ENCODE results near the gene MYADM. TPM values are rescaled to one million over a fixed set of nuclear protein-coding genes. Genes with fewer than 3 reads are reported as not detected.

The MYADM gene
- total RNA-seq, 1 experiment from 2014 or later: 78.6 TPM

DNA sequence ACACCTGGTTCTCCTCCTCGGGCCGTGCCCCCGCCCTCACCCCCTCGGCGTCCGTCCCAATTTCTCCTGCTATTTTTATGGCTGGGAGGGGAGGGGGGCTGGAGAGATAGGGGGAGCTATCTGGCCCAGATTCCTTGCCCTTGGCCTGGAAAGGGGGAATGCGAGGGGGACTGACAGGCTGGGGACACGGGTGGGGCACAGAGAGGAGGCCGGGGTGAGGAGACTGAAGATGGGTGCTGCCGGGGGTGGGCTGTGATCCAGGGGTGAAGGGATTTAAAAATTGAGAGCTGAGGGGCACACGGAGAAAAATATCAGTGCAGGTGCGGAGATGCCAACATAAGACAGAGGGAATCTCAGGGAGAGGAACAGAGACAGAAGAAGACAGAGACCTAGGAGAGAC is 16.6 kb downstream of the MYADM start:
- no peak for ATAC-seq
- CTCF ChIA-PET: interaction anchor here (0.5 to 4.1 kb wide), 6 partner anchors 17 to 140 kb away, joined by 3 to 37 read pairs (median 6); partner anchors contain the start of gene MYADM
- peaks cover 5% of the 10 kb centered on the region; the same call in 1 of the 2 replicates for H3K36me3 Mint-ChIP-seq
- no peaks in the 10 kb centered on the region for H3K9me3 Mint-ChIP-seq
- no peak for DNase-seq (ENCODE audit: low spot score)
- peaks cover 15% of the 10 kb centered on the region for H3K4me1 Mint-ChIP-seq
- H3K27ac Mint-ChIP-seq: no peak overlapping the region
- TF ChIP-seq, protein P1, sequence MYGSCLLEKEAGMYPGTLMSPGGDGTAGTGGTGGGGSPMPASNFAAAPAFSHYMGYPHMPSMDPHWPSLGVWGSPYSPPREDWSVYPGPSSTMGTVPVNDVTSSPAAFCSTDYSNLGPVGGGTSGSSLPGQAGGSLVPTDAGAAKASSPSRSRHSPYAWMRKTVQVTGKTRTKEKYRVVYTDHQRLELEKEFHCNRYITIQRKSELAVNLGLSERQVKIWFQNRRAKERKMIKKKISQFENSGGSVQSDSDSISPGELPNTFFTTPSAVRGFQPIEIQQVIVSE (CRISPR knock-in tag; IDR thresholded peaks at IDR 0.05; ENCODE audit: borderline replicate concordance): no peak
- TF ChIP-seq ETV6 (CRISPR knock-in tag; IDR thresholded peaks at IDR 0.05): no peak
- TF ChIP-seq RELA (CRISPR knock-in tag; IDR thresholded peaks at IDR 0.05; ENCODE audit: borderline replicate concordance): no peak
- no peak for TF ChIP-seq KAT7 (CRISPR knock-in tag; IDR thresholded peaks at IDR 0.05; ENCODE audit: borderline replicate concordance)
- TF ChIP-seq ZNF512 (CRISPR knock-in tag; IDR thresholded peaks at IDR 0.05; ENCODE audit: borderline replicate concordance): no peak
- TF ChIP-seq ZNF671 (CRISPR knock-in tag; IDR thresholded peaks at IDR 0.05): no peak
- TF ChIP-seq USF2 (CRISPR knock-in tag; IDR thresholded peaks at IDR 0.05): no peak
- no peak for TF ChIP-seq USF1 (CRISPR knock-in tag; IDR thresholded peaks at IDR 0.05)
- TF ChIP-seq MXD4 (CRISPR knock-in tag; IDR thresholded peaks at IDR 0.05; ENCODE audit: borderline replicate concordance): no peak
- TF ChIP-seq ELF4 (CRISPR knock-in tag; IDR thresholded peaks at IDR 0.05; ENCODE audit: low read depth): no peak
- TF ChIP-seq, protein P2, sequence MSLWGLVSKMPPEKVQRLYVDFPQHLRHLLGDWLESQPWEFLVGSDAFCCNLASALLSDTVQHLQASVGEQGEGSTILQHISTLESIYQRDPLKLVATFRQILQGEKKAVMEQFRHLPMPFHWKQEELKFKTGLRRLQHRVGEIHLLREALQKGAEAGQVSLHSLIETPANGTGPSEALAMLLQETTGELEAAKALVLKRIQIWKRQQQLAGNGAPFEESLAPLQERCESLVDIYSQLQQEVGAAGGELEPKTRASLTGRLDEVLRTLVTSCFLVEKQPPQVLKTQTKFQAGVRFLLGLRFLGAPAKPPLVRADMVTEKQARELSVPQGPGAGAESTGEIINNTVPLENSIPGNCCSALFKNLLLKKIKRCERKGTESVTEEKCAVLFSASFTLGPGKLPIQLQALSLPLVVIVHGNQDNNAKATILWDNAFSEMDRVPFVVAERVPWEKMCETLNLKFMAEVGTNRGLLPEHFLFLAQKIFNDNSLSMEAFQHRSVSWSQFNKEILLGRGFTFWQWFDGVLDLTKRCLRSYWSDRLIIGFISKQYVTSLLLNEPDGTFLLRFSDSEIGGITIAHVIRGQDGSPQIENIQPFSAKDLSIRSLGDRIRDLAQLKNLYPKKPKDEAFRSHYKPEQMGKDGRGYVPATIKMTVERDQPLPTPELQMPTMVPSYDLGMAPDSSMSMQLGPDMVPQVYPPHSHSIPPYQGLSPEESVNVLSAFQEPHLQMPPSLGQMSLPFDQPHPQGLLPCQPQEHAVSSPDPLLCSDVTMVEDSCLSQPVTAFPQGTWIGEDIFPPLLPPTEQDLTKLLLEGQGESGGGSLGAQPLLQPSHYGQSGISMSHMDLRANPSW (CRISPR knock-in tag; conservative IDR thresholded peaks at IDR 0.05; ENCODE audit: low read depth): no peak
- TF ChIP-seq MLX (CRISPR knock-in tag; IDR thresholded peaks at IDR 0.05): no peak
- TF ChIP-seq, protein P3, sequence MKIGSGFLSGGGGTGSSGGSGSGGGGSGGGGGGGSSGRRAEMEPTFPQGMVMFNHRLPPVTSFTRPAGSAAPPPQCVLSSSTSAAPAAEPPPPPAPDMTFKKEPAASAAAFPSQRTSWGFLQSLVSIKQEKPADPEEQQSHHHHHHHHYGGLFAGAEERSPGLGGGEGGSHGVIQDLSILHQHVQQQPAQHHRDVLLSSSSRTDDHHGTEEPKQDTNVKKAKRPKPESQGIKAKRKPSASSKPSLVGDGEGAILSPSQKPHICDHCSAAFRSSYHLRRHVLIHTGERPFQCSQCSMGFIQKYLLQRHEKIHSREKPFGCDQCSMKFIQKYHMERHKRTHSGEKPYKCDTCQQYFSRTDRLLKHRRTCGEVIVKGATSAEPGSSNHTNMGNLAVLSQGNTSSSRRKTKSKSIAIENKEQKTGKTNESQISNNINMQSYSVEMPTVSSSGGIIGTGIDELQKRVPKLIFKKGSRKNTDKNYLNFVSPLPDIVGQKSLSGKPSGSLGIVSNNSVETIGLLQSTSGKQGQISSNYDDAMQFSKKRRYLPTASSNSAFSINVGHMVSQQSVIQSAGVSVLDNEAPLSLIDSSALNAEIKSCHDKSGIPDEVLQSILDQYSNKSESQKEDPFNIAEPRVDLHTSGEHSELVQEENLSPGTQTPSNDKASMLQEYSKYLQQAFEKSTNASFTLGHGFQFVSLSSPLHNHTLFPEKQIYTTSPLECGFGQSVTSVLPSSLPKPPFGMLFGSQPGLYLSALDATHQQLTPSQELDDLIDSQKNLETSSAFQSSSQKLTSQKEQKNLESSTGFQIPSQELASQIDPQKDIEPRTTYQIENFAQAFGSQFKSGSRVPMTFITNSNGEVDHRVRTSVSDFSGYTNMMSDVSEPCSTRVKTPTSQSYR (CRISPR knock-in tag; IDR thresholded peaks at IDR 0.05): no peak
- no peak overlapping the region; the same call in none of the 2 replicates for H3K4me3 Mint-ChIP-seq
- POLR2A ChIA-PET: interaction anchor here (1.2 to 4.0 kb wide), 3 partner anchors 13 to 58 kb away, joined by 3 to 43 read pairs (median 9); partner anchors contain the start of gene MYADM
- peaks cover 14% of the 10 kb centered on the region for H3K27me3 Mint-ChIP-seq (ENCODE audit: low read depth)

DNA sequence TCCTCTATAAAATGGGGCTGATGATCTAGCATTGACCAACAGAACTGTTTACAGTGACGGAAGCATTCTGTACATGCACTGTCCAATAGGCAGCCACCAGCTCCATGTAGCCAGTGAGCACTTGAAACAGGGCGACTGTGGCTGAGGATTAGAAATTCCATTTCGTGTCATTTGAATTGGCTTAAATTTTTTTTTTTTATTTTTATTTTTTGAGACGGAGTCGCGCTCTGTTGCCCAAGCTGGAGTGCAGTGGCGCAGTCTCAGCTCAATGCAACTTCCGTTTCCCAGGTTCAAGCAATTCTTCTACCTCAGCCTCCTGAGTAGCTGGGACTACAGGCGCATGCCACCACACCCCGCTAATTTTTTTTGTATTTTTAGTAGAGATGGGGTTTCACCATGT is 17.4 kb downstream of the MYADM start:
- Mint-ChIP-seq H3K4me3 (no peak overlapping the region), H3K9me3 (no peaks in the 10 kb centered on the region), H3K4me1 (peaks cover 16% of the 10 kb centered on the region), H3K27me3 (ENCODE audit: low read depth) (peaks cover 14% of the 10 kb centered on the region), H3K27ac (no peak overlapping the region), H3K36me3 (peaks cover 5% of the 10 kb centered on the region; the same call in 1 of the 2 replicates)
- ATAC-seq: no peak
- POLR2A ChIA-PET: interaction anchor here (4.0 kb wide), 1 partner anchor 18 kb away, joined by 43 read pairs; the partner anchor contains the start of gene MYADM
- CTCF ChIA-PET: interaction anchor here (1.0 to 4.1 kb wide), 3 partner anchors 18 to 31 kb away, joined by 3 to 37 read pairs (median 4); partner anchors contain the start of gene MYADM
- no peak for DNase-seq (ENCODE audit: low spot score)
- TF ChIP-seq ZBTB43 (CRISPR knock-in tag; IDR thresholded peaks at IDR 0.05): no peak
- TF ChIP-seq ZNF219 (CRISPR knock-in tag; IDR thresholded peaks at IDR 0.05; ENCODE audit: borderline replicate concordance): no peak
- TF ChIP-seq RELA (CRISPR knock-in tag; IDR thresholded peaks at IDR 0.05; ENCODE audit: borderline replicate concordance): no peak
- no peak for TF ChIP-seq SMAD3 (CRISPR knock-in tag; IDR thresholded peaks at IDR 0.05; ENCODE audit: borderline replicate concordance)
- TF ChIP-seq ETV6 (CRISPR knock-in tag; IDR thresholded peaks at IDR 0.05): no peak
- TF ChIP-seq ZNF232 (CRISPR knock-in tag; IDR thresholded peaks at IDR 0.05): no peak
- no peak for TF ChIP-seq KAT7 (CRISPR knock-in tag; IDR thresholded peaks at IDR 0.05; ENCODE audit: borderline replicate concordance)
- TF ChIP-seq, protein P4, sequence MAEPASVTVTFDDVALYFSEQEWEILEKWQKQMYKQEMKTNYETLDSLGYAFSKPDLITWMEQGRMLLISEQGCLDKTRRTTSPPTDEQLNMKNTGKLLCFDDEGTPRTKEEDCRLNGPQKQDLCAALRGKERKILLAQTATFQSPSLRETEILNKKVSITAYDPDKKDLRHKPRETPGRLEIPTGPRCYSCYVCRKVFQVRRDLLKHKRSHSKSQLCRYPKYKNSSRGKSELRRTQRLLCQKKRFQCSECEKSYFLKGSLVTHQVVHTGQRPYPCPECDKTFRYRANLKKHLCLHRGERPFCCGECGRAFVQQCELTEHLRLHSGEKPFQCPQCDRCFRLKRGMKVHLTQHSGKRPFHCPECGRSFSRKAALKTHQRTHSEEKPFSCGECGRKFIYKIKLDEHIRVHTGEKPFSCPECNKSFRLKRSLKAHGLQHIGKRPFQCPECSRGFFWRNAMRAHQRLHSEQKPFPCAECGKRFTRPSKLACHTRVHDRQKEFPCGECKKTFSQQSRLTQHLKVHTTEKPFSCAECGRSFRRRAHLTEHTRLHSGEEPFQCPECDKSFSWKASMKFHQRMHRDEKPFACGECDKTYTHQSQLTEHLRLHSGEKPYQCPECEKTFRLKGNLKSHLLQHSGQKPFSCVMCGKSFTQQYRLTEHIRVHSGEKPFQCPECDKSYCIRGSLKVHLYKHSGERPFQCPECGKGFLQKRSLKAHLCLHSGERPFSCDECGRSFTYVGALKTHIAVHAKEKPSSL (CRISPR knock-in tag; conservative IDR thresholded peaks at IDR 0.05): no peak

All from WTC11 (cell line).